GM18526 (cell line): ENCODE measurements around the gene PHF20.

Experiments used
- POLR2A ChIP-seq: IDR thresholded peaks from 3 replicates; pipeline ENCODE4 v1.6.1; 2011; ENCODE audit not compliant: insufficient read length; ENCODE audit errors: extremely low read depth

Gene PHF20

DNA sequence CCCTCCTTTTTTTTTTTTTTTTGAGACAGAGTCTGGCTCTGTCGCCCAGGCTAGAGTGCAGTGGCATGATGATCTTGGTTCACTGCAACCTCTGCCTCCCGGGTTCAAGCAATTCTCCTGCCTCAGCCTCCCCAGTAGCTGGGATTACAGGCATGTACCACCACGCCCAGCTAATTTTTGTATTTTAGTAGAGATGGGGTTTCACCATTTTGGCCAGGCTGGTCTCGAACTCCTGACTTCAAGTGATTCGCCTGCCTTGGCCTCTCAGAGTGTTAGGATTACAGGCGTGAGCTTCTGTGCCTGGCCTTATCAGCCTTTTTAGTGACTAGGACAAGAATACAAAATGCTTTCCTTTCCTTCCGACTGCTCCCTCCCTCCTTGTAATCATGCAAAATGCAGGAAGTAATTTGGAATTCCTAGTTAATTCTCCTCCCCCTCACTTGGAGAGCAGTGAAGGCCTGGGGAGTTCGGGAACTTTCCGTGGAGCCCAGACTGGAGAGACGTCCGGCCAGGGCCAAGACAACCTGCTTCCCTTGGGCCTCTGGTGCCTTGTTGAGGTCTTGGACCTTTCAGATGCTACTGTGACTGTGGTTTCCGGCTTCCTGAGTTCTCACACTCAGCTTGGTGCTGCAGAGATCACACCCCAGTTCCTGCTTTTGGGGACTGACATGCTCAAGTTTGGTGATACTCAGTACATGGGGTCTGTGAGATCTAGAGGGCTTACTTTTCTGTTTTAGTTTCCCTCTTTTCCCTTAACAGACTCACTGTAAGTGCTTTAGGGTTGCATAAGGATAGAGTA lies 3.9 kb upstream of the PHF20 start:
- peak; percentile 69 for TF ChIP-seq POLR2A

DNA sequence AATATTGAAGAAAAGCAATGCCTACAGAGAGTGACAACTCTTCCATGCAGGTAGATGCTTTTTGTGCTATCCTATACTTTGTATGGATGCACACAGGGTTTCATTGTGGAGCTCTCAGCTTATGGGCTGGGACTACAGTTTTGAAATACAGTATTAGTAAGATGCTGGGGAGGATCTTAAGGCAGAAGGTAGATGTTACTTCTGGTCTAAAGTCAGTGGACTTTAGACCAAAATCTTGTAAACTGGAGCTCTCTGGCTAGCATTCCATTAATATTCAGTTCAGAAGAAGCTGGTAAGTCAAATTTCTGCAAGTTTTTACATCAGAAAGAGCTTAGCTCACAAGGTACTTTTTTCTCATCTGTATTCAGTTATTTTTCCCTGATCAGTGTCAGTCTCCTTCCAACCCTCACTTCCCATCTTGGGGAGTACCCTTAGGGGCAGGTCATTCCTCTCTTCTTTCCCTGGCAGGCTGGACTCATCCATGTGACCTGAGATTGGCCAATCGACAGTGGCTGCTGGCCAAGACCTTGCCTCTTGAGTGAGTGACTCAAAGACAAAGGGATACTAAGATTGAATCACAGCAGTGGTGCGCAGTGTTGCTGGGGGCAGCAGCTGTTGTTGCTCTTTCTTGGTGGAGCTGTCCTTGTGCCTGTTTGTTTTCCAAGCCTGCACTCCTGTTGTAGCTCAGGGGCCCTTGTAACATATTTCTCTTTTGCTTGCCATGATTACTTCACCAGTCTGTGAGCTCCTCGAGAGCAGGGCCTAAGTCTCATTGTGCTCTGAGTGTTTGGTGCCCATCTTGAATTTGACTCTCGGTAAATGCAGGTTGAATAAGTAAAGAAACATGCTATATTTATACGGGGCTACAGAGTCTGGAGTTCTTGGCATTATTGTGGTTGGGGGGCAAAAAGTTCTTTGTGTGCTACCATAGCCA lies 2.8 kb upstream of the PHF20 start:
- TF ChIP-seq POLR2A = no peak

DNA sequence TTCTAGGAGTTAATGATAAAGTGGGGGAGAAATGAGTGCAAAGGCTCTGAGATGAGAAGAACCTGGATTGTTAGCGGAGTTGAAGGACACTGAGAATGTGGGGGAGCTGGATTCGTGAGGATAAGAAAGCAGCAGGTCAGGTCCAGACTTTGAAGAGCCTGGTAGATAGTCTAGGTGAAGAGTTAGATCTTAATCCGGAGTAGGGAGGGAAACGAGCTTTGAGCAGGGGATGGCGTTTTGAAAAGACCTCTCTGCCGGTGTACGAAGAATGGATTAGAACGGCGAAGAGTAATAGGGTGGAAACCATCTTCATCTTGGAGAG lies 487 bp upstream of the PHF20 start:
- no peak for TF ChIP-seq POLR2A

DNA sequence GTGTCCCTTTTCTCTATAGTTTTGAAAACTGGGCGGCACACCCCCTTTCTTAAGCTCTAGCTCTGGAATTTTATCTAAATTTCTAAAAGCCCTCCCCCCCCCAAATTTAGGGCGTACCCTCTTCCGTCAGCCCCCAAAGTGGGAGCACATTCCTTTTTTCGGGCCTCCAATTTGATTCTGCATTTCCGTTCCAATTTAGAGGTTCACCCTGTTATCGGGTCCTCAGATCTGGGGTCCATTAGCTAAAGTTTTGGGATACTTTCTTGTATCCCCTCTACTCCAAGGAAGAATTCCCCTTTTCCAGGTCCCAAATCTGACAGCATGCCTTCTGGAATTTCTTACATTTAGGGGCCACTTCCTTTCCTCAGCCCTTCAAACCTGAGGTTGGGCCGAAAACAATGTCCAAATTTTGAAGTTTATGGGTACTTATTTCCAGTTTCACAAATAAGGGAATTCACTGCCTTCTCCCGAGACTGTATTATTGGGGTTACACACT lies 796 bp downstream of the PHF20 start:
- no peak for TF ChIP-seq POLR2A

DNA sequence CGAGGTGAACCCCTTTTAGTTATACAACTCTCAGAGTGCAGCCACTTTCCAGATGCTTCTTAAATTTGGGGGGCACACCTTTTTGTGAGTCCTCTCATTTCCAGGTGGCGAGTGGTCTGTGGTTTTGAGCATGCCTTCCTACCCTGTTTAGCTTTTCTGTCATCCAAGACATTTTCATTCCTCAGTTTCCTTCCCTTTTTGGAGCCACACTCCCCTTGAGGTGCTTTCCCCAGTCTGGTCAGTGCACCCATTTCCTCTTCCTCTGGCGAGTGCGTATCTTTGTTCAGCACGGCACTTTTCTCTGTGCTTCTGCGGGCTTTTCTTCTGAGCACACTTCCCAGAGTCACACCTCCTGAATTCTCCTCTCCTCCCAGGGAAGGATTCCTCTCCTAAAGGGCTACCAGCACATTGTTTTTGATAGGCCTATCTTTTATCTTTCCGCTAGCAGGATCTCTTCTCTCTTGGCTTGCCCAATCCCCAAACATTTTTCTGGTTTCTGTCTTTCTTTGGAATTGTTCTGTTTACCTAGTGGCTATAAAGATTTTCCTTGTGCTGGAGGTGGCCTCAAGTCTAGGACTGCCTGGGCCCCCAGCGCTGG lies 1.4 kb downstream of the PHF20 start:
- no peak for TF ChIP-seq POLR2A

DNA sequence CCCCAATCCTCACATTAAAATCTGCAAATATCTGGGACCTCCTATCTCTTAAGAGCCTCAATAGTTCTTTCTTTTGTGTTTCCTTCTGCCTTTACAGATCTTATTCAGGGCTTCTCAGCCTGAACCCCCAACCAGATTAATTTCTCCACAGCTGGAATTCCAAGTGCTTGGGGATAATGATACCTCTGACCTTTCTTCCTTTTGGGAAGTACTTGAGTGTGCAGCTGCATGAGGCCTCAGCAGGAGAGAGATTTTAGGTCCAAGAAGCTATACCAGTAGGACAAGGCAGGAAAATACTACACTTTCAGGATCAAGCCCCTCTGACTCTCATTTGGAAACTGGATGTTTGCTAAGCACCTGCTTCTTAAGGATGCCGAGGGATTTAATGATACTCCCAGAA lies 2.6 kb downstream of the PHF20 start:
- no peak for TF ChIP-seq POLR2A

DNA sequence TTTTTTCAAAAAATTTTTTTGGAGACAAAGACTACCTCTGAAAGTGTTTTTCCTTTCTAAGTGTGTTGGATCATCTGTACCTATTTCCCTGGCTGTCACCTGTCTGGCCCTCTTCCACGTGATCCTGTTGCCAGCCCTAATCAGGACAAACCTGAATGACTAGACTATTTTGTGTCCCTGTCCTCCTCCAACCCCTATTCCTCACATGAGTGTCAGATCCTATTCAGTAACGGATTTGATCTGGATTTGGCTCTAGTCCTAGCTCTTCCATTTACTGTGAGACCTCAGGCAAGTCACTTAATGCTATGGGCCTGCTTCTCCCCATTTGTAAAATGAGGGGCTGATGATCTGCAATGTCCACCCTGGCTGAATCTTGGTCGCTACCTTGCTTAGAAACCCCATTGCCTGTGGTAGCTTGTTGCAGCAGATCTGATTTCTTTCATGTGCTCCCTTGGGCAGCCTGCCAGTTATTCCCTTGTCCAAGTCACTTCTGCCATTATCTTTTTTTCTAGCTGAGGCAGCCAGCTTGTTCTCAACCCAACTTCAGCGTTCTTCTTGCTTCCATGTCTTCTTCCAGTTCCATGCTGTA lies 4.8 kb downstream of the PHF20 start:
- no peak for TF ChIP-seq POLR2A

DNA sequence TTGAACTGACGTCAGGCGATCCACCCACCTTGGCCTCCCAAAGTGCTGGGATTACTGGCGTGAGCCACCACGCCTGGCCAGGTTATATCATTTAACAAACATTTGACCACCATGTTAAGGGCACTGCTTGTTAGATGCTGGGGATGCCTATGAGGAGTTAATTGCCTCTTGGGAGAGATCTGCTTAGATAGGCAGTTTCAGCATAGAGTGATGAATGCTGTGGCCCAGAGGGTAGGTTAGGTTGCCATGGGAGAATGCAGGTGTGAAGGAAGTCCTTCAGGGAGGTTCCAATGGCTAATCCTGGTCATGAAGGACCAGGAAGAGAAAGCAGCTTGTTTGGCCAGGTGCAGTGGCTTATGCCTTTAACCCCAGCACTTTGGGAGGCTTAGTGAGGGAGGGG lies 17.0 kb downstream of the PHF20 start:
- no peak for TF ChIP-seq POLR2A

- no peak for TF ChIP-seq POLR2A
Observed at GRCh38 chr20:35791097-35791496, 19.3 kb downstream of the PHF20 start.

- TF ChIP-seq POLR2A = no peak
Observed at GRCh38 chr20:35791821-35792220, 20.0 kb downstream of the PHF20 start.

DNA sequence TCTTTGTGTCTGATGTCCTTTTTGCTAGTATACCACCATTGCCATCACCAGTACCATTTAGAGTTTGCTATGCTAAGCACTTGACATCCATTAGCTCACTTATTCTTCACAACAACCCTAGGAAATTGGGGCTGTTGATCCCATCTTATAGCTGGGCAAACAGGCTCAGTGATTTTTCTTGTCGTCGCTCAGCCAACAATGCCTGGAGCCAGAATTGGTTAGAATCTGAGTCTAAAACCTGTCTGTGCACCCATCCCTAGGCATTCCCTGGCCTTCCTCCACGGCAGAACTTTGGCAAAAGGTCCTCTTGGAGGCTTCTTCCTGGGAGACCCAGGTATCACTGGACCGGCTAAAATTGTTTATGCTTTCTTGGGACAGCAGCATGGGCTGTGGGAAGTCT lies 20.9 kb downstream of the PHF20 start:
- no peak for TF ChIP-seq POLR2A

DNA sequence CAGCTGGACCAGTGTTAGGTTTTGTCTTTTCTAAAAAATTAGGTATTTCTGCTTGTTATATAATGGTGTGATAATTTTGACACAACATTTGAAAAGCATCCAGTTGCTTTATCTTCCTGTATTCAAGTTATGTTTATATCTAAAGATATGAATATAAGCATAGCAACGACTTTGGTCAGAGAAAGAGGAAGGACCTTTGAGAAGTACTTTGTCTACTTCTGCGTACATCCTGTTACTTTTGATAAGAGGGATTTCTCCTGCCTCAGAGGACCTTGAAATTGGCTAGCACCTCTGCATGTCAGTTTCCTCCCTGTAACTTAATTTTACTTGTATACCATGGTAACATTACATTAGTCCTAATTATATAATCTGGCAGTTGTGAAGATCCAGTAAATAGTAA lies 24.8 kb downstream of the PHF20 start:
- TF ChIP-seq POLR2A = no peak

GRCh38 chr20:35801865-35802264 lies 30.1 kb downstream of the PHF20 start:
- no peak for TF ChIP-seq POLR2A

GRCh38 chr20:35806075-35806474 lies 34.3 kb downstream of the PHF20 start:
- no peak for TF ChIP-seq POLR2A

GRCh38 chr20:35807877-35808276 lies 36.1 kb downstream of the PHF20 start:
- no peak for TF ChIP-seq POLR2A
